Middle frontal gyrus (tissue), 1 donor: ENCODE results near the gene OR13J1.
"Not testable (repeated sequence)": the region's sequence is repeated elsewhere in the genome, so short reads cannot be mapped to it uniquely, and the experiment has no call there.

Experiments
- DNase-seq: peaks from one replicate; pipeline ENCODE4 v3.0.0-alpha.2; 2015; ENCODE audit warnings: low spot score; ENCODE audit errors: extremely low spot score

OR13J1 gene, protein sequence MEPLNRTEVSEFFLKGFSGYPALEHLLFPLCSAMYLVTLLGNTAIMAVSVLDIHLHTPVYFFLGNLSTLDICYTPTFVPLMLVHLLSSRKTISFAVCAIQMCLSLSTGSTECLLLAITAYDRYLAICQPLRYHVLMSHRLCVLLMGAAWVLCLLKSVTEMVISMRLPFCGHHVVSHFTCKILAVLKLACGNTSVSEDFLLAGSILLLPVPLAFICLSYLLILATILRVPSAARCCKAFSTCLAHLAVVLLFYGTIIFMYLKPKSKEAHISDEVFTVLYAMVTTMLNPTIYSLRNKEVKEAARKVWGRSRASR

DNA sequence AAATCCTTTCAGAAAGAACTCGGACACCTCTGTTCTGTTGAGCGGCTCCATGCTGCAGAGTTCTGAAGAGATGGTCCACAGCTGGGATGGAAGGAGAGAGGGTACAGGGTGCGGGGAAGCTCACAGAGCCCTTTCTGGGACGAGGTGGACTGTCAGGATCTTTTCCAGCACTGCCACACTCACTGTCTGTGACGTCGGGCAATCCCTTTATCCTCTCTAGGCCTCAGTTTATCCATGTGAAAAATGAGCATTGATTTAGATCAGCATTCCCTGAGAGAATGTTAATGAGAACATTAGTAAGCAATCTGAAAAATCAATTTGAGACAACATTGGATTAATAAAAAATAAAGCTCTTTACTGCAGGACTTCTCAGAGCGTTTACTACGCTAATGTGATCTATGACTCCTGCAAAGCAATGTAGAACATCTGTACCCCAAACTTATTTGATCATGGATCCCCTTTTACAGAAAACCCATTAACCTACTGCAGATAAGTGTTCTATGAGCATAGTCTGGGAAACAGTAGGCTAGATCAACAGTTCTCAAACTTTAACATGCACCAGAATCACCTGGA is at the start of gene OR13J1:
OR13J1 (minus strand) TSS at position 51 of the 573 bp plus-strand sequence; CDS start at position 51, 0 bp downstream.
- DNase-seq: no peak

DNA sequence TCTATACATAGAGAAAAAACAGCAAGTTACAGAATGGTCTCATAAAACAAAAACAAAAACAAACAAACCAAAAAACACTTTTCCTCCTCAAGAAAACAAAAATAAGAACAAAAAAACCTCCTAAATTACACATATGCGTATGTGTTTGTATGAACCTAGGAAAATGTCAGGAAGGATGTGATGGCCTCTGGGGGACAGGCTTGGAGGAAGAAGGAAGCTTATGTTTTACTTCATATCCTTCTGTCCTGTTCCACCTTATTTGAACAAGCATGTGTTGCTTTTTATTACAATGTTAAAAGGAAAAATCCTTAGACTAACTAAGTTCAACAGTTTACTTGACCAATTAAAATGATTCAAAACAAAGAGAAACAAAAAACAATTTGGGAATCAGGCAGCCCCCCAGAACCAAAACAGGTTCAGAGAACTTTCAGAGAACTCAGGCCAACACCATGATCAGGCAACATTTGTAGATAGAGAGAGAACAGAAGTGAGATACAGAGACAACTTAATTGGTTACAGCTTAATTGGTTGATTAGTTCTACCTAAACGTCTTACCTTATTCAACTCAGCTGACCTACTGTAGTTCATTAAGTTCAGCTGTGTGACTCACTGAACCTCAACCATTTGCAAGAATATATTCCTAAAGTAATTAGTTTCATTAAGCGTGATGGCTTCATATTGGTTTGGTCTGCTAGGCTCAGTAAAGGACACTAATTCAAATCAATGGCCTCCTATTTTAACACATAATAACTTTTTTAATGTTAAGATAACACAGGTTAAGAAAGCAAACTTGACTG is 49.2 kb upstream of the OR13J1 start:
- no peak for DNase-seq

DNA sequence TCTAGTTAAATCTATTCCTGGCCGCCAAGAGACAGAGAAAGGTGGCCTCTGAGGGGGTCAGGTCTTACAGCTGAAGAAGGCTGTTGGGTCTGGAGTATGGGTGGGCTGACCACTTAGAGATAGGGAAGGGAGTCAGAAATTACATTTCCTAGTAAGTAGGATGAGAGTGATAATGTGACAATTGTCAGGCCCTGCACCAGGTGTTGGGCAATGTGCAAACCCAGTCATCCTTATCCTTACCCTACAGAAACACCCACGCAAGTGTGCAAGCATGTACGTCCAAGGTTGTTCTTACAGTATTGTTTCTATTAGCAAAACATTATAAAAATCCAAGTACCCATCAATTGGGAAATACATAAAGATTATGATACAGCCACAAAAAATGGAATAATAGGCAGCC is 48.6 kb upstream of the OR13J1 start:
- no peak for DNase-seq

DNA sequence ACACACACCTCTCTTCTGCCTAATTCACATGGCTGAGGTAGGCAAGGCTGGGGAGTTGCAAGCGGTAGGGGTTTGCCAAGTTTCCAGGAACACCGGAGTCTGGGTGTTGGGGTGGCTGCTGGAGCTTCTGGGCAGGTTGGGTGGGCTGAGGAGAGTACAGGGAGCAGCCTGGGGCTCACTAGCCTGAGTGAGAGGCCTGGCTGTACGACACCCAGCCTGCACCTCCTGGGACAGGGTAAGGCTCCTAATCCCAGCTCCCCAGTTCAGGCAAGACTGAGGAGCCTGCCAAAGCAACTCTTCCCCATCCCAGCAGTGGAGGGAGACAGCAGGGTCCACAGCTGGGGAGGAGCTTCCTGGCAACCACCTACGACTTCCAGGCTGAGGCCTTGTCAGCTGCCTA is 47.1 kb upstream of the OR13J1 start:
- no peak for DNase-seq

DNA sequence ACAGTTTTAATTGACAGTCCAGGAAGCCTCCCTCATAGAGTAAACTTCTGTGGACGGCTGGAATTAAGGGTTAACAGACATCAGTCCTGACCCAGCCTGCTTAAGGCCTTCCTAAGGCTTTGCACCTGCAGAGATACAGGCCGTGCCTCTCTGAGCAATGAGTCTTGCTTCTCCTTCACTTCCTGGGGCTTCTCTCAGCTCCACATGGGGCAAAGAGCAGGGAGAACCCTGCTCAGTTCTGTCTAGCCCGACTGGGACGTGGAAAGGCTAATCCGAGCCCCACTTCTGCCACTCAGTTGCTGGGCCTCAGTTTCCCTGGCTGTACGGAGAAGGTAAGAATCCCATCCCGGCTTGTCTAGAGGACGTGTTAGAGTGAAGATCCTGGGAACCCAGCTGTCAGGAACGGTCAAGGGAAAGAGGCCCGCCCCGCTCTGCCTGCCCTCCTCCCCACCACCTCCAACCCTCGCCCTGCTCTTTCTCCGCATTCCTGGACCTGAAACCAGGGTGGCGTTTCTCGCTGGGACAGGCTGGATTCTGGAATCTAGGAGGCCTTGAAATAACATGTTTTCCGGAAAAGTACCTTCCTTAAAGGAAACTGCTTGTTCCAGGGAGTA is 45.6 kb upstream of the OR13J1 start:
- DNase-seq: no peak

DNA sequence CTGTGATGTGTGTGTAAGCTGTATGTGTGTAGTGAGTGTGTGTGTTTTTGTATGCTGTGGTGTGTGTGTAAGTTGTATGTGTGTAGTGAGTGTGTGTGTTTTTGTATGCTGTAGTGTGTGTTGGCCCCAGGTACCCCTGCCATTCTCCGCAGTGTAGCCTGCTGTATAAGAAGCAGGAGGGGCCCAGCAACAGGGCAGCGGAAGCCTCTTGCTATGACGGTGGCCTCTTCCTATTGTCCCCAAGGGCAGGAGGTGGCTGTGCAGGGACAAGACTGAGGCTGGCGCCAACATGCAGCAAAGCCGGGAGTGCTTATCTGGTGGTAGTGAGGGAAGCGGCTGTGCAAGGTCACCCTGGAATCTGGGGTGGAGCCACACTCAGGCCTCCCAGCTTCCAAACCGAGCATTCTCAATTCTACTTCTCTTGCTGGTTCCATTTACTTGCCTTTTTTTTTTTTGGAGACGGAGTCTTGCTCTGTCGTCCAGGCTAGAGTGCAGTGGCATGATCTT is 44.2 kb upstream of the OR13J1 start:
- no peak for DNase-seq

DNA sequence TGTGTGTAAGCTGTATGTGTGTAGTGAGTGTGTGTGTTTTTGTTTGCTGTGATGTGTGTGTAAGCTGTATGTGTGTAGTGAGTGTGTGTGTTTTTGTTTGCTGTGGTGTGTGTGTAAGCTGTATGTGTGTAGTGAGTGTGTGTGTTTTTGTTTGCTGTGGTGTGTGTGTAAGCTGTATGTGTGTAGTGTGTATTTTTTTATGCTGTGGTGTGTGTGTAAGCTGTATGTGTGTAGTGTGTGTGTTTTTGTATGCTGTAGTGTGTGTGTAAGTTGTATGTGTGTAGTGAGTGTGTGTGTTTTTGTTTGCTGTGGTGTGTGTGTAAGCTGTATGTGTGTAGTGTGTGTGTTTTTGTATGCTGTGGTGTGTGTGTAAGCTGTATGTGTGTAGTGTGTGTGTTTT is 43.2 kb upstream of the OR13J1 start:
- DNase-seq: not testable (repeated sequence)

DNA sequence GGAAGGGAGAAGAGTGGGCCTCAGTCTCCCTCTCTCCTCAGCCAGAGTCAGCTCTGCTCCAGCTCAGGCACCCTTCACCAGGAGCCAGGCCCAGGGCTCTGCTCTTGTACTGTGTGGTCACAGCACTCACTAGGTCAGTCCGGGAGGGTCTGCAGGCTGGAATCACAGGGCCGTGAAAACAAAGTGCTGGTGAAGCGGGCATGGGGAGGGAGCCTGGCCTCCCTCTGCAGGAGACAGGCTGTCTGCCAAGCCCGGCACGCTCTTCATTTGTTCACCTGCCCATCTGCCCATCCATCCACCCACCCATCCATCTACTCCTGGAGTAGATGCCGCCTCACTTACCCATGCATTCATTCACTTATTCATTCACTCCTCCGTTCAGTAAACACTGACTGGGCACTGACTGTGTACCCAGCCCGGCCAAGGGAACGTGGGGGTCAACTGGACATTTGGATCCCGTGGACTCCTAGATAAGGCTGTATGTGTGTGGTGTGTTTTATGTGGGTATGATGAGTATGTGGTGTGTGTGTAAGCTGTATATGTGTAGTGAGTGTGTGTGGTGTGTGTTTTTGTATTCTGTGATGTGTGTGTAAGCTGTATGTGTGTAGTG is 42.7 kb upstream of the OR13J1 start:
- no peak for DNase-seq

DNA sequence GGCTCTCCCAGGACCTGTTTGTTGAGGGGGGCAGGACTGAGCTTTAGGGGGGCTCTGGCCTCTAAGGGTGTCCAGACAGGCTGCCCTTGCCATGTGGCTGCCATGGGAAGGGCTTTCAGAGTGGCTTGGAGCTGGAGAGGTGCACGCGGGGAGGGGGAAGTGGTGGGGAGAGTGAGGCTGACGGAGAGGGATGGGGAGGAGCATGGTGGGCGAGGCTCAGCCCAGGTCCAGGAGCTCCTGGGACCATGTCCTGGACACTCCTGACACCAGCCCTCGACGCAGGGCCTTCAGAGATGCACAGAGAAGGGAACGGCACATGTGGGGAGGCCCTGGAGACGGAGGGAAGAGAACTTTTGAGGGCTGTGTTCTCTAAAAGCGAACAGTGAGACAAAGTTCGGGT is 41.5 kb upstream of the OR13J1 start:
- DNase-seq: no peak

DNA sequence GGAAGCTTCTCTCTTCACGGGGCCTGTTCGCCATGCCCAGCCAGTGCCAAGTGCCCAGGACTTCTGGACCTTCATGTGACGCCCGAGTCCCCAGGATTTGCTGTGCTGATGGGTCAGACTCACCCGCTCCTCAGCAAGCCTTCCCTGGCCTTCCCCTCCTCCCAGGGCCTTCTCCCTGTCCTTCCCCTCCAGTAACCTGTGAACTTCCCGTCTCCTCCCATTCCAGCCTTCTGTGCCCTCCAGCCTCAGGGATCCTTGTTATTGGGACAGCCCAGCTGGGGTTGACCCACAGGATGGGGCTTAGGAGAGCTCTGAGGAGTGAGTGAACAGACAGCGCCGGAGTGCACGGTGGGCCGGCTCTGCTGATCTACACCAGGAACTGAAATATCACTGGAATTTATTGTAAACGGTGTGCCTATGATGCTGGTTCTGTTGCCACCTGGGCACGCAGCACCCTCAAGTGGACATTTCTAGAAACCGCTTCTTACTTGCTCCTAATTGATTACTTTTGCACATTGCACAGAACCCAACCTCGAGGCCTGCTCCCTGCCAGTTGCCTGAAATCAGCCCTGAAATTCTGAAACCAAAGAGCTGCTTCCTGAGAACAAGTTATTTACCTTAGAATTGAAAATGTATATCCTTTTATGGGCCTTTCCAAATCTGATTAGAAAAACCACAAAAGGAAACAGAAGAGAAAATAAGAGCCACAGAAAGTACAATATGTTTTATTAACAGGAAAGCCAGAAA is 40.6 kb upstream of the OR13J1 start:
- no peak for DNase-seq

DNA sequence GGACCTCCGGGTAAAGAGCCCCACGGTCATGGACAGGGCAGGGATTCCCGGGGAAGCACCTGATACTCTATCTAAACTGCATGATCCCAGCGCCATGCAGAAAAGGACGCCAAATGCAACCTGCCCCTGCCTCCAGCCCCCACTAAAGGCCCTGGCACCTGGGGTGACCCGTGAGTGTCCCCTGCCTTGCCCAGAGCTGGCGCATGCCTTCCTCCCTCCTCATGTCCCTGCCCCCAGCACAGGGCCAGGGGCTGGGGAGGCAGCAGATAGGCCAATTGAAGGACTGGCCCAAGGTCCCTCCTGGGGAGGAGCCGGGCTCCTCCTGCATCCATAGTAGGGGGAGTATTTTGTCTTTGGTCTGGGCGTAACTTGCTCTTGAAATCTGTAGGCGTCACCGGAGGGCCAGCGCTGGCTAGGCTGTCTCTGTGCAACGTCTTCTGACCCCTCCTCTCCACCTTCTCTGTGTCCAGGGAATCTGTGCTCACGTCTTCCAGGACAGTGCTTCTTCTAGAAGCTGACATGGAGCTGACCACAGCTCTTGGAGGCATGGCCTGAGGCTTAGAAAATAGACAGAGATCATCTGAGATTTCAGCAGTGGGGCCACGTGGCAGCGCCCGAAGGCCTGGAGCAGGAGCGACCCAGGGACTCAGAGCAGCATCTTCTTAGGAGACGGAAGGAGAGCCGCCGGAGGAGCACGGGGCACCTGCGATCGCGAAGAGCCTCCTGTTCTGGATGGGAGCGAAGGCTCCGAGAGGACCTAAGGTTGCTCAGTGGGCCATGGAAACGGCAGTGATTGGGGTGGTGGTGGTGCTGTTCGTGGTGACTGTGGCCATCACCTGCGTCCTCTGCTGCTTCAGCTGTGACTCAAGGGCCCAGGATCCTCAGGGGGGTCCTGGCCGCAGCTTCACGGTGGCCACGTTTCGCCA is 39.7 kb upstream of the OR13J1 start:
- DNase-seq: no peak

DNA sequence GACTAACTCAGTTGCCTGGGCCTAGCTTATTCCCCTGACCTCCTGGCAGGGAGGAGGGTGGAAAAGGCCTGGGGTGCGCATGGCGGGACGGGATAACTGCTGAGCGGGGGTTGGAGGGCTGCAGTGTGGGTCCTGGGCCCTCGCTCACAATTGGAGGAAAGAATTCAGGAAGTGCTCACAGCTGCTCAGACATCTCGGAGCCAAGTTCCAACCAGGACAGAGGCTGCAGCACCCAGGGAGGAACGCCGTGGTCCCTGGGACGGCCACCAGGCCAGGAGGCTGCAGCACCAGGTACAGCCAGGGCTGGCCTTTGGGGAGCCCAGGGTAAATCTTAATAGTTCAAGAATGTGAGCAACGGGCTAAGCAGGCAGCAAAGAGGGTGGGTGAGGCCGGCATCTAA is 39.1 kb upstream of the OR13J1 start, which contains the start of gene SPAAR:
SPAAR (plus strand) TSS at position 217 of the 400 bp plus-strand sequence. CDS start 974 bp downstream, outside the sequence.
- DNase-seq: no peak

DNA sequence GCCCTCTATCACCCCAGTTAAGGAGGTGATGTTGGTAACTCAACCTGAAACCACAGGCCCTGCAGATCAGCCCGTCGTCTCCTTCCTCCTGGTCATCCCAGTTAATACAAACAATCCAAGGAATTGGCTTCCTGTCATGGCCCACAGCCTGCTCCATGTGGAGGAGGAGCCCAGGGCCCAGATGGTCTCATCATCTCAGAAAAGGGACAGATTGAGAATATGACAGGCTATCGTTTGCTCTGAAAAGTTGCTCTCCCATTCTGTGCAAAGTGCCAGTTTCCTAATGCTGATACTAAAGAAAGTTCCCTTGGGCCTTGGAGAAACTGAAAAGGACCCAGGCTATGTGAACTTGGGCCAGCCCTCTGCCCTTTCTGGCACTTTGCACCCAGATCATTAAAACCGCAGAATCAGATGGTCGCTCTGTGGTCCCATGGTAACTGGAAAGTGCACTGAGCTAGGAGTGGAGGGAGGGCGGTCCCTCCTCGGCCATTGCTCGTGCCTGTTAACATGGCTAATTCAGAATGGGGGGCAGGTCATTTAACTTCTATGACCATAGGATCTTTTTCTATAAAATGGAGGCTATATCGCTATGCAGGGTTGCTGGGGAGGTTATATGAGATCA is 38.4 kb upstream of the OR13J1 start:
- no peak for DNase-seq

DNA sequence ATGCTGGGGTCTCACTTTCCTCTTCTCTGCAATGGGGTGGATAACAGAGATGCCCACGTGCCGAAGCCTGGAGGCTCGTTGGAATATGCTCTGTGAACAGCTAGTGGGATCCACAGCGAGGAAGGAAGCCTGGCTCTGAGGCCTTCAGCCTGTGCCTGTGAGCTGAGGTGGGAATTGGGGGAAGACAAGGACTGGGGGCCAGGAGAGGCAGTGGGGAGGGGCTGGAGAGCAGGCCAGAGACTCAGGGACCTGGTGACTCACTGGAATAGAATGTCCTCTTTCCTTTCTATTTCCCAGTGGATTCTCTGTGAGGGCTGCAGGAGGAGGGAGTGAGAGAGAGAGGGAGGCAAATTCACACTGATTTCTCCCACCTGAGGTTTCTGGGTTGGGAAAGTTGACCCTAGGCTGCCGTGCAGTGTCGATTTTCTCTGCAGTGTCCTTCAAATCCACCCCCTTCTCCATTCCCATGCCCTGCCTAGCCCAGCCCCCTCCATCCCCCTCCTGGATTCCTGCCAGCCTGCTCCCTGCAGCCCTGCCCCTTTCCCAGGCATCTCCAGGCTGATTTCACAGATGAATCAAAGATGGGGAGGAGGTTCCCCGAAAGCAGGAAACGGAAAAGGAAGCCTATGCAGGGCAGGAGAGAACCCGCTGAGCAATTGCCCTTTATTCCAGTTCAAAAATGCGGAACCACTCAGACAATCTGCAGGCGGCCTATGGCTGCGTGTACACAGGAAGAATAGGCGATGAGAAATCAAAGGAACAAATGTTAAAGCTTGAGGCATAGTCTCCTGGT is 37.7 kb upstream of the OR13J1 start:
- DNase-seq: no peak

DNA sequence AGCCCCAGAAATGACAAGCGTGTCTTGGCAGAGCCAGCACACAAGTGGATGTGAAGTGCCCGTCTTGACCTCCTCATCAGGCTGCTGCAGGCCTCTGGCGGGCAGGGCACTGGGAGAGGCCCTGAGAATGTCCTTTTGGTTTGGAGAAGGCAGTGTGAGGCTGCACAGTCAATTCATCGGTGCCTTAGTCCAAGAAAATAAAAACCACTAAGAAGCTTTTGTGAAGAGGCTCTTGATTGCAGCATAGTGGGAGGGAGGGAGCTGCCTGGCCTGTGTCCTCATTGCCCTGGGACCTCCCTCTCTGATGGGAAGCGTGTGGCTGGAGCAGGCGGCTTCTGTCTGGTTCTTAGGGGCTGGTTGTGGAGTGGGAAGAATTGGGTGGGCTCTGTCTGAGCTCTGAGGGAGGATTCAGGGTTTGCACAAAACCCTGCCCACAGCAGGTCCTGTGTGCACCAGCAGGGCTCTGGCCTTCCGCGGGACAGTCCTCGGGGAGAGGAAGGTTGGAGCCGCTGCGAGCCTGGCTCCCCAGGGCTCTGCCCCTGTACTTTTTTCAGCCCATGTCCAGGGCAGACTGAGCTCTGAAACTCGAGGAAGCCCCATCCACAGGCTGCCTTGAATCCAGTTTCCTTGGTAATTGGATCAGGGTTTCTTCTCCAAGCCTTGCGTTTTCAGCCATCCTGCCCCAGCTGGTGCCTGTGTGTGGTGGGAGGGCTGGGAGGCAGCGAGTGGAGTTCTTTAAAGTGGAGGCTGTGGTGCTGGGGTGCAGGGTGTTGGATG is 36.9 kb upstream of the OR13J1 start:
- no peak for DNase-seq

DNA sequence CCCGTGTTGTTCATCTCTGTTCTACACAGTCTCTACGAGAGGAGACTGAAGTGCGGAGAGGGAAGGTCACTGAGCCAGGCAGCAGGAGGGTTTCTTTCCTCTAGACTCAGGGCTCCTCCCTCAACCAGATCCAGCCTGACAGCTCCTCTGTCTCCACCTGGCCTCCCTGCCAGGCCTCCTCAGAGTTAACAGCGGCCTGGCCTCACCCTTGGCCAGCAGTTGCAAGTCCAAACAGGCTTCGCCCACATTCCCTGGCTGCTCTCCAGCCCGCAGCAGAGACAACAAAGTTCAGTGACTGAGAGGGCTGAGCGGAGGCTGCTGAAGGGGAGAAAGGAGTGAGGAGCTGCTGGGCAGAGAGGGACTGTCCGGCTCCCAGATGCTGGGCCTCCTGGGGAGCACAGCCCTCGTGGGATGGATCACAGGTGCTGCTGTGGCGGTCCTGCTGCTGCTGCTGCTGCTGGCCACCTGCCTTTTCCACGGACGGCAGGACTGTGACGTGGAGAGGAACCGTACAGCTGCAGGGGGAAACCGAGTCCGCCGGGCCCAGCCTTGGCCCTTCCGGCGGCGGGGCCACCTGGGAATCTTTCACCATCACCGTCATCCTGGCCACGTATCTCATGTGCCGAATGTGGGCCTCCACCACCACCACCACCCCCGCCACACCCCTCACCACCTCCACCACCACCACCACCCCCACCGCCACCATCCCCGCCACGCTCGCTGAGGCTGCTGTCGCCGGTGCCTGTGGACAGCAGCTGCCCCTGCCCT is 35.9 kb upstream of the OR13J1 start, which contains the start of gene HRCT1:
HRCT1 (plus strand) TSS at position 291 of the 768 bp plus-strand sequence; CDS start at position 377, 86 bp downstream.
- DNase-seq: no peak
